ENCODE measurements around the gene DBN1. TPM values are rescaled to one million over a fixed set of nuclear protein-coding genes. Genes with fewer than 3 reads are reported as not detected.

Gene DBN1
- total RNA-seq, 1 donor from 2014 or later: 1,261 TPM

DNA sequence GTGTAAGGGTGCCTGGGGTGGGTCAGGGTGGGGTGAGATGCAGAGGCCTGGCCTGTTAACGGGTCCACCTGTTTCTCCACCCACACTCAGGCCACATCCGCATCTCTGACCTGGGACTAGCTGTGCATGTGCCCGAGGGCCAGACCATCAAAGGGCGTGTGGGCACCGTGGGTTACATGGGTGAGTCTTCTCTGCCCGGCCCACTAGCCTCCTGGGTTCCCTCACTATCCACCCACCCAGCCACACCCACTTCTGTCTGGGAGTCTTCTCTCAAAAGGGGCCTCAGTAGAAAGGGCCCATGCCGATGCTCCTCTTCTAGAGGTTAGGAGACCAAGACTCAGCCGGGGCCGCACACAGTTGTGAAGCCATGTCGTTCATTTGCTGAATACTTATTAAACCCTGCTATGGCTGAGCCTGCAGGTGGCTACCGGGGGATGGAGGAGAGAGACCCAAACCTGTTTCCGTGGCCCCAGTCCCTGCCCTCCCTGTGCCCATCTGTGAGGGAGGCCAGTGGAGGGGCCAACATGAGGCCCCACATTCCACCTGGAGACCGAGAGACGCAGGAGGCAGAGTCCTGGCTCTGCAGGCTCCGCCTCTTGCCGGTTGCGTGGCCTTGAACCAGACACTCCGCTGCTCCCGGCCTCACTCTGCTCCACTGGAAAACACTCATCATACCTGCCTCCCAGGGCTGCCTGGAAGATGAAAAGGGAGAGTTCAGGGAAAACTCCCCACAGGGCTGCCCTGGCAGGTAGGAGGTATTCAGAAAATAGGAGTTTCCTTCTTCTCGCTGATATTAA is 38.3 kb downstream of the DBN1 start:
- TF ChIP-seq, protein P1, sequence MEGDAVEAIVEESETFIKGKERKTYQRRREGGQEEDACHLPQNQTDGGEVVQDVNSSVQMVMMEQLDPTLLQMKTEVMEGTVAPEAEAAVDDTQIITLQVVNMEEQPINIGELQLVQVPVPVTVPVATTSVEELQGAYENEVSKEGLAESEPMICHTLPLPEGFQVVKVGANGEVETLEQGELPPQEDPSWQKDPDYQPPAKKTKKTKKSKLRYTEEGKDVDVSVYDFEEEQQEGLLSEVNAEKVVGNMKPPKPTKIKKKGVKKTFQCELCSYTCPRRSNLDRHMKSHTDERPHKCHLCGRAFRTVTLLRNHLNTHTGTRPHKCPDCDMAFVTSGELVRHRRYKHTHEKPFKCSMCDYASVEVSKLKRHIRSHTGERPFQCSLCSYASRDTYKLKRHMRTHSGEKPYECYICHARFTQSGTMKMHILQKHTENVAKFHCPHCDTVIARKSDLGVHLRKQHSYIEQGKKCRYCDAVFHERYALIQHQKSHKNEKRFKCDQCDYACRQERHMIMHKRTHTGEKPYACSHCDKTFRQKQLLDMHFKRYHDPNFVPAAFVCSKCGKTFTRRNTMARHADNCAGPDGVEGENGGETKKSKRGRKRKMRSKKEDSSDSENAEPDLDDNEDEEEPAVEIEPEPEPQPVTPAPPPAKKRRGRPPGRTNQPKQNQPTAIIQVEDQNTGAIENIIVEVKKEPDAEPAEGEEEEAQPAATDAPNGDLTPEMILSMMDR (IDR thresholded peaks at IDR 0.05; ENCODE audit: partially characterized antibody, unreplicated experiment): no peak
- DNase-seq: no peak
- Mint-ChIP-seq H3K27me3 (ENCODE audit: unreplicated experiment) (peaks cover 4% of the 10 kb centered on the region), H3K36me3 (ENCODE audit: unreplicated experiment) (peaks cover 5% of the 10 kb centered on the region), H3K27ac (ENCODE audit: unreplicated experiment) (no peak overlapping the region), H3K4me1 (ENCODE audit: low read depth, unreplicated experiment) (no peaks in the 10 kb centered on the region), H3K4me3 (ENCODE audit: unreplicated experiment) (no peak overlapping the region), H3K9me3 (ENCODE audit: unreplicated experiment) (peaks cover 5% of the 10 kb centered on the region)

DNA sequence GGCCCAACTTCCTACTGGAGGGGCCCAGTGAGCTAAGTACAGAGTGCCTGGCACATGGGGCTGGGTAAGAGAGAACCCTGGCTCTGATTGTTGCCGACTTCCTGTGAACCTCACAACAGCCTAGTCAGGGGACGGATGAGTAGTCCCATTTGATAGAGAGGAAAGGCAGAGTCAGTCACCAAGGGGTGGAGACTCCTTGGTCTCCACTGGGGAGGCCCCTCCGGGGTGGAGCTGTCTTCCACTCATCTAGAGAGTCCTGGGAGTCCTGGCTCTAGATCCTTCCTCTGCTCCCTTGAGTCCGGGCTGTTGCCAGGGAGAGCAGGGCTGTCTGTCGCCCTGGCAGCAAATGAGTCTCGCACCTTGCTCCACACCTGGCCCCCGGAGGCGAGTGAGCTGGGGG is 39.0 kb downstream of the DBN1 start:
- Mint-ChIP-seq H3K9me3 (ENCODE audit: unreplicated experiment) (no peaks in the 10 kb centered on the region), H3K4me1 (ENCODE audit: low read depth, unreplicated experiment) (no peaks in the 10 kb centered on the region), H3K27ac (ENCODE audit: unreplicated experiment) (no peak overlapping the region), H3K36me3 (ENCODE audit: unreplicated experiment) (peaks cover under 1% of the 10 kb centered on the region), H3K27me3 (ENCODE audit: unreplicated experiment) (peaks cover 5% of the 10 kb centered on the region), H3K4me3 (ENCODE audit: unreplicated experiment) (no peak overlapping the region)
- DNase-seq: no peak
- TF ChIP-seq, protein P1 (IDR thresholded peaks at IDR 0.05; ENCODE audit: partially characterized antibody, unreplicated experiment): no peak

DNA sequence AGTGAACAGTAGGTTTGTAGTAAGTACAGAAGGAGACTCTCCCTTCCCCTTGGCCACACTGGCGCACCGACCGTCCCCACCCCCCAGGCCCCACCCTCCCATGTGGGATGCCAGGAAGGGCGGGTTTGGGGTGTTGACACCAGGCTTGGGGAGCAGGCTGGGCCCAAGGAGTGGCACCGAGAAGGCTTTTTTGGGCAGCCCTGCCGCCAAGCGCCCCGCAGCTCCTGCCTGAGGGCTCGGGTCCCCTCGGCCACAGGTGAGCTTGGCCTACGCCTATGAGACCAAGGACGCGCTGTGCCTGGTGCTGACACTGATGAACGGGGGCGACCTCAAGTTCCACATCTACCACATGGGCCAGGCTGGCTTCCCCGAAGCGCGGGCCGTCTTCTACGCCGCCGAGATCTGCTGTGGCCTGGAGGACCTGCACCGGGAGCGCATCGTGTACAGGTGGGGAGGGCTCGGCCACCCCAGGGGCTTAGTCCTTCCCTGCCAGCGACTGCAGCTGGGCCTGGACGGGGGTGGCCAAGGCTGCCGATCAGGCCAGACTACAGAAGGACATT is 39.7 kb downstream of the DBN1 start:
- no peak overlapping the region for H3K27ac Mint-ChIP-seq (ENCODE audit: unreplicated experiment)
- no peaks in the 10 kb centered on the region for H3K36me3 Mint-ChIP-seq (ENCODE audit: unreplicated experiment)
- peaks cover 3% of the 10 kb centered on the region for H3K4me1 Mint-ChIP-seq (ENCODE audit: low read depth, unreplicated experiment)
- no peak for DNase-seq
- no peaks in the 10 kb centered on the region for H3K9me3 Mint-ChIP-seq (ENCODE audit: unreplicated experiment)
- peaks cover 7% of the 10 kb centered on the region for H3K27me3 Mint-ChIP-seq (ENCODE audit: unreplicated experiment)
- H3K4me3 Mint-ChIP-seq (ENCODE audit: unreplicated experiment): no peak overlapping the region
- TF ChIP-seq, protein P1 (IDR thresholded peaks at IDR 0.05; ENCODE audit: partially characterized antibody, unreplicated experiment): no peak

DNA sequence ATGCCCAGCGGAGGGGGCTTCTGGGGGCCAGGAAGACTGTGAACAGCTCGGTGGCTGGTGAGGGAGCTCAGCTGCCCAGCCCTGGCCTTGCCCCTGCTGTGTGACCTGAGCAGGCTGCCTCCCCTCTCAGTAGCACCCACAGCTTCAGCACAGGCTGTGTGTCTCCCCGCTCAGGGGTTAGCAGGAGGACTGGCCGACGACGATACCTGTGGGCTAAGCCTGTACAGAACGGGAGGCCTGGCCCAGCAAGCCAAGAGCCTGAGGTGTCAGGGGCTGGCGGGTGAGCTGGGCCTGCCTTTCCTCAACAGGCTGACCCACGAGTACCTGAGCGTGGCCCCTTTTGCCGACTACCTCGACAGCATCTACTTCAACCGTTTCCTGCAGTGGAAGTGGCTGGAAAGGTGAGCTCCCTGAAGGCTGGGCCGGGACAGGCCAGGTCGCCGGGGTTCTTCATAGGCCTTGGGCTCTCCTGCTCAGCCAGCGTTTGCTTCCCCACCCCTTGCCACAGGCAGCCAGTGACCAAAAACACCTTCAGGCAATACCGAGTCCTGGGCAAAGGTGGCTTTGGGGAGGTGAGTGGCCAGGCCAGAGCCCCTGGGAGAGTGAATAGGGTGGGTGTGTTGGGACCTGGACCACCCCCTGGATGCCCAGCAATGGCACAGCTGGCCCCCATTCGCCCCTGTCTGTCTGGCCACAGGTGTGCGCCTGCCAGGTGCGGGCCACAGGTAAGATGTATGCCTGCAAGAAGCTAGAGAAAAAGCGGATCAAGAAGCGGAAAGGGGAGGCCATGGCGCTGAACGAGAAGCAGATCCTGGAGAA is 40.4 kb downstream of the DBN1 start:
- H3K27ac Mint-ChIP-seq (ENCODE audit: unreplicated experiment): no peak overlapping the region
- TF ChIP-seq, protein P1 (IDR thresholded peaks at IDR 0.05; ENCODE audit: partially characterized antibody, unreplicated experiment): no peak
- H3K4me1 Mint-ChIP-seq (ENCODE audit: low read depth, unreplicated experiment): peaks cover 3% of the 10 kb centered on the region
- no peaks in the 10 kb centered on the region for H3K9me3 Mint-ChIP-seq (ENCODE audit: unreplicated experiment)
- peaks cover 5% of the 10 kb centered on the region for H3K27me3 Mint-ChIP-seq (ENCODE audit: unreplicated experiment)
- no peak for DNase-seq
- H3K4me3 Mint-ChIP-seq (ENCODE audit: unreplicated experiment): no peak overlapping the region
- no peaks in the 10 kb centered on the region for H3K36me3 Mint-ChIP-seq (ENCODE audit: unreplicated experiment)
